ENCODE measurements around the gene LCN9. TPM values are rescaled to one million over a fixed set of nuclear protein-coding genes. Genes with fewer than 3 reads are reported as not detected.

The LCN9 gene
- total and polyA plus RNA-seq, 2 of the 4 experiments (the other 2 are of a cell fraction), result not detected

DNA sequence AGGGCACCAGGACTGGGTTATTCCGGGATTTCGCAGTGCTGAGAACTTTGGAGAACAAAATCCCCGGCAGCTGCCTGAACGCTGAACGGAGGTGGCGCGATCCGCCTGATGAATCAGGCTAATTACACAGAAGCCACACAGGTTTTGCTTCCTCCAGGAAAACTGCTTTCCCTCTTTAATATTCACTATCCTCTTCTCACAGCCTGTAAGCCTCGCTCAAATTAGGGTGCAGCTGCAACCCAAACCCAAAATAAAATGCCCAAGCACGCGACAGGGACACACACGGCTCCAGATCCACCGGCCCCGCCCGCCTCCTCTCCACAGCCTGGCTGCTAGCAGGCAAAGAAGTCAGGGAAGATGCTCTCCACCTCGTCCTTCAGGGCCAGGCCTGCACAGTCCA lies 30.2 kb downstream of the LCN9 start:
- no TSS peak for BruUV-seq (replicated peaks)
- Histone ChIP-seq H3K4me2 (ENCODE audit: low read depth, low read length) (no peak overlapping the region), H3K18ac (ENCODE audit: low read depth, low read length) (no peak overlapping the region), H2BK15ac (ENCODE audit: low read depth, low read length) (no peak overlapping the region), H2AFZ (replicated peaks; ENCODE audit: low read length, poor library complexity) (no peak overlapping the region), H2AK9ac (replicated peaks; ENCODE audit: low read depth, low read length, poor library complexity) (no peak overlapping the region), H3K9me3 (ENCODE audit: control insufficient read depth, insufficient read depth, low read length) (no peaks in the 10 kb centered on the region), H2AK5ac (ENCODE audit: low read depth, low read length) (no peak overlapping the region), H4K5ac (ENCODE audit: low read depth, low read length) (no peak overlapping the region), H2BK120ac (ENCODE audit: low read depth, low read length) (no peak overlapping the region), H3K23ac (ENCODE audit: low read depth, low read length) (no peak overlapping the region), H3K56ac (ENCODE audit: extremely low read depth, insufficient read depth, low read length) (no peak overlapping the region), H3K79me1 (ENCODE audit: low read depth in 1 of 2, low read length in 2 of 2) (no peaks in the 10 kb centered on the region), H3K4me3 (ENCODE audit: insufficient read depth, low read depth, low read length) (no peak overlapping the region), H3K4ac (ENCODE audit: low read depth, low read length) (no peak overlapping the region), H4K91ac (ENCODE audit: insufficient read depth, low read depth, low read length) (no peak overlapping the region), H3K4me1 (ENCODE audit: control insufficient read depth, insufficient read depth, low read length) (no peaks in the 10 kb centered on the region), H4K20me1 (ENCODE audit: insufficient read depth, low read length) (no peaks in the 10 kb centered on the region), H3K36me3 (ENCODE audit: control insufficient read depth, insufficient read depth, low read length) (no peaks in the 10 kb centered on the region), H3K9me1 (ENCODE audit: insufficient read depth, low read length) (peaks cover 4% of the 10 kb centered on the region; the same call in 1 of the 2 replicates), H2BK5ac (ENCODE audit: low read depth, low read length, poor library complexity, severe bottlenecking) (no peak overlapping the region), H3K27me3 (ENCODE audit: control insufficient read depth, insufficient read depth, low read length) (peaks cover 2% of the 10 kb centered on the region; the same call in 1 of the 2 replicates), H2BK20ac (ENCODE audit: low read depth, low read length) (no peak overlapping the region), H3K27ac (ENCODE audit: insufficient read depth, low read length) (no peak overlapping the region), H3K14ac (replicated peaks; ENCODE audit: low read depth, low read length) (no peak overlapping the region), H4K8ac (ENCODE audit: low read depth in 2 of 2, low read length in 2 of 2) (no peak overlapping the region), H3K9ac (ENCODE audit: low read depth, low read length) (no peak overlapping the region)
- DNase-seq, result no peak
- no peak for ATAC-seq (ENCODE audit: low read depth)
- dilution Hi-C loops (cut with HindIII; ENCODE audit: low sequenced_read_pairs, unreplicated experiment), result no loop called here
- POLR2A ChIA-PET (ENCODE audit: unreplicated experiment), result no interaction called here
- TF ChIP-seq, protein P1, sequence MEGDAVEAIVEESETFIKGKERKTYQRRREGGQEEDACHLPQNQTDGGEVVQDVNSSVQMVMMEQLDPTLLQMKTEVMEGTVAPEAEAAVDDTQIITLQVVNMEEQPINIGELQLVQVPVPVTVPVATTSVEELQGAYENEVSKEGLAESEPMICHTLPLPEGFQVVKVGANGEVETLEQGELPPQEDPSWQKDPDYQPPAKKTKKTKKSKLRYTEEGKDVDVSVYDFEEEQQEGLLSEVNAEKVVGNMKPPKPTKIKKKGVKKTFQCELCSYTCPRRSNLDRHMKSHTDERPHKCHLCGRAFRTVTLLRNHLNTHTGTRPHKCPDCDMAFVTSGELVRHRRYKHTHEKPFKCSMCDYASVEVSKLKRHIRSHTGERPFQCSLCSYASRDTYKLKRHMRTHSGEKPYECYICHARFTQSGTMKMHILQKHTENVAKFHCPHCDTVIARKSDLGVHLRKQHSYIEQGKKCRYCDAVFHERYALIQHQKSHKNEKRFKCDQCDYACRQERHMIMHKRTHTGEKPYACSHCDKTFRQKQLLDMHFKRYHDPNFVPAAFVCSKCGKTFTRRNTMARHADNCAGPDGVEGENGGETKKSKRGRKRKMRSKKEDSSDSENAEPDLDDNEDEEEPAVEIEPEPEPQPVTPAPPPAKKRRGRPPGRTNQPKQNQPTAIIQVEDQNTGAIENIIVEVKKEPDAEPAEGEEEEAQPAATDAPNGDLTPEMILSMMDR (conservative IDR thresholded peaks at IDR 0.05; ENCODE audit: low read depth, low read length), result no peak
- no peak for TF ChIP-seq MAZ (IDR thresholded peaks at IDR 0.05; ENCODE audit: borderline replicate concordance, low read depth, low read length)
- no peak for TF ChIP-seq FOS (IDR thresholded peaks at IDR 0.05; ENCODE audit: low read depth, low read length)
- TF ChIP-seq SMC3 (IDR thresholded peaks at IDR 0.05; ENCODE audit: low read depth, low read length), result no peak
- no peak for TF ChIP-seq NFE2L2 (IDR thresholded peaks at IDR 0.05; ENCODE audit: low read depth, low read length)
- no peak for TF ChIP-seq RCOR1 (IDR thresholded peaks at IDR 0.05; ENCODE audit: insufficient replicate concordance, low read length)
- no peak for TF ChIP-seq CEBPB (IDR thresholded peaks at IDR 0.05; ENCODE audit: low read depth, low read length)
- no peak for TF ChIP-seq BHLHE40 (IDR thresholded peaks at IDR 0.05; ENCODE audit: low read depth, low read length)
- no peak for TF ChIP-seq USF2 (IDR thresholded peaks at IDR 0.05; ENCODE audit: low read depth, low read length)
- no peak for TF ChIP-seq POLR2A (IDR thresholded peaks at IDR 0.05; ENCODE audit: low read depth, low read length)
- CTCF ChIA-PET, result no interaction called here
- in situ Hi-C loops (cut with MboI; ENCODE audit: low sequenced_read_pairs), result no loop called here
- 0% methylated on average over 1 of the region's 16 CpGs; no CpG with 5 or more reads in 1 of the 2 experiments for WGBS, 2 experiments (ENCODE audit: extremely low coverage in 2 of 2, insufficient read length in 1 of 2)
- intact Hi-C loops (cut with micrococcal nuclease), result no loop called here
